ENCODE results near the gene SLC25A38. TPM values are rescaled to one million over a fixed set of nuclear protein-coding genes. Genes with fewer than 3 reads are reported as not detected.
"Not testable (repeated sequence)": the region's sequence is repeated elsewhere in the genome, so short reads cannot be mapped to it uniquely, and the experiment has no call there.

The SLC25A38 gene
- total RNA-seq, 1 donor from 2014 or later = 14.4 TPM

- no peak for DNase-seq
- intact Hi-C loops (cut with DNase I) = no loop called here
- no peak for ATAC-seq (ENCODE audit: poor library complexity)
Measured at GRCh38 chr3:39362812-39363211, 20.4 kb upstream of the SLC25A38 start.

GRCh38 chr3:39370450-39370849 lies 12.7 kb upstream of the SLC25A38 start:
- intact Hi-C loops (cut with DNase I); ATAC-seq (ENCODE audit: poor library complexity): not testable (repeated sequence)

GRCh38 chr3:39372833-39373232 lies 10.3 kb upstream of the SLC25A38 start:
- intact Hi-C loops (cut with DNase I) = no loop called here
- no peak for ATAC-seq (ENCODE audit: poor library complexity)
- DNase-seq = no peak

More at GRCh38 chr3:39370450-39370849, 12.7 kb upstream of the SLC25A38 start:
- DNase-seq = not testable (repeated sequence)

GRCh38 chr3:39376959-39377634 lies 6.1 kb upstream of the SLC25A38 start:
- DNase-seq (no peak), ATAC-seq (ENCODE audit: poor library complexity) (no peak)
- intact Hi-C loops (cut with DNase I) = no loop called here

GRCh38 chr3:39378088-39378487 lies 5.1 kb upstream of the SLC25A38 start:
- no peak for DNase-seq
- intact Hi-C loops (cut with DNase I) = no loop called here
- peak; percentile 54 for ATAC-seq (ENCODE audit: poor library complexity)

- ATAC-seq (ENCODE audit: poor library complexity) (no peak), DNase-seq (no peak)
- intact Hi-C loops (cut with DNase I) = no loop called here
Measured at GRCh38 chr3:39378957-39379777, 4.0 kb upstream of the SLC25A38 start.

- DNase-seq (no peak), ATAC-seq (ENCODE audit: poor library complexity) (no peak)
- intact Hi-C loops (cut with DNase I) = no loop called here
Measured at GRCh38 chr3:39379778-39380155, 3.4 kb upstream of the SLC25A38 start.

- ATAC-seq (ENCODE audit: poor library complexity) (no peak), DNase-seq (no peak)
- intact Hi-C loops (cut with DNase I) = no loop called here
Measured at GRCh38 chr3:39381432-39381831, 1.7 kb upstream of the SLC25A38 start.

- intact Hi-C loops (cut with DNase I) = no loop called here
- DNase-seq = peak; percentile 98
- peak; percentile 98 for ATAC-seq (ENCODE audit: poor library complexity)
Measured at GRCh38 chr3:39383881-39384664, 903 bp downstream of the SLC25A38 start.

GRCh38 chr3:39384665-39385000 lies 1.5 kb downstream of the SLC25A38 start:
- DNase-seq (no peak), ATAC-seq (ENCODE audit: poor library complexity) (no peak)
- intact Hi-C loops (cut with DNase I) = no loop called here

GRCh38 chr3:39385456-39386090 lies 2.4 kb downstream of the SLC25A38 start:
- no peak for ATAC-seq (ENCODE audit: poor library complexity)
- intact Hi-C loops (cut with DNase I) = no loop called here
- DNase-seq = no peak

- ATAC-seq (ENCODE audit: poor library complexity) = no peak
- intact Hi-C loops (cut with DNase I) = no loop called here
Measured at GRCh38 chr3:39386318-39386717, 3.1 kb downstream of the SLC25A38 start.

GRCh38 chr3:39387411-39387975 lies 4.3 kb downstream of the SLC25A38 start:
- intact Hi-C loops (cut with DNase I) = no loop called here
- ATAC-seq (ENCODE audit: poor library complexity) (no peak), DNase-seq (no peak)

More at GRCh38 chr3:39386318-39386717, 3.1 kb downstream of the SLC25A38 start:
- DNase-seq = no peak

- DNase-seq (no peak), ATAC-seq (ENCODE audit: poor library complexity) (no peak)
- intact Hi-C loops (cut with DNase I) = no loop called here
Measured at GRCh38 chr3:39388153-39388552, 5.0 kb downstream of the SLC25A38 start.

GRCh38 chr3:39388741-39389248 lies 5.6 kb downstream of the SLC25A38 start:
- intact Hi-C loops (cut with DNase I) = no loop called here
- DNase-seq = no peak
- no peak for ATAC-seq (ENCODE audit: poor library complexity)

GRCh38 chr3:39390181-39390580 lies 7.0 kb downstream of the SLC25A38 start:
- no peak for ATAC-seq (ENCODE audit: poor library complexity)
- intact Hi-C loops (cut with DNase I) = no loop called here
- DNase-seq = no peak

- intact Hi-C loops (cut with DNase I) = no loop called here
- ATAC-seq (ENCODE audit: poor library complexity) = no peak
- DNase-seq = no peak
Measured at GRCh38 chr3:39396690-39397089, 13.5 kb downstream of the SLC25A38 start.

GRCh38 chr3:39398700-39399099 lies 15.5 kb downstream of the SLC25A38 start:
- ATAC-seq (ENCODE audit: poor library complexity) = no peak
- no peak for DNase-seq
- intact Hi-C loops (cut with DNase I) = no loop called here

GRCh38 chr3:39401983-39402382 lies 18.8 kb downstream of the SLC25A38 start:
- ATAC-seq (ENCODE audit: poor library complexity) (no peak), DNase-seq (no peak)
- intact Hi-C loops (cut with DNase I) = no loop called here
